ENCODE results near the gene KRTAP5-6.
"Not testable (repeated sequence)": the region's sequence is repeated elsewhere in the genome, so short reads cannot be mapped to it uniquely, and the experiment has no call there.

Gene KRTAP5-6

DNA sequence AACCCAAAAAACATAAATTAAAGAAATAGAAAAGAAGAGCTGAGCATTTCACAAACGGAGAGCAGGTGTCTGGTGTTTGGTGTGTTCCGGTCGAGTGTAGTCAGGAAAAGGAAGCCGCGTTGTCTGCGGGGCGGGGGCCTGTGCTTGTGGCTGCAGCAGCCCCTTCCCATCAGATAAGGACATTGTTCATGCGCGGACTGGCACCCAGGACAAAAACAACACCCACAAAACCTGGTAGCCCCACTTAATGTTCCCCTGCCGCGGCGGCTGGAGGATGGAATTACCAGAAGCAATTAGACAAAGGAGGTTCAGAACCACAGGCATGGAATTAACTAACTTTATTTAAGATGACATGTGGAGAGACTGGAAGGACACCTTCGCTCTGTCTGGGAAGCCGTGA, 37.5 kb upstream of the KRTAP5-6 start:
- Histone ChIP-seq H3K36me3 (no peaks in the 10 kb centered on the region), H3K27ac (no peak overlapping the region), H3K9me3 (no peaks in the 10 kb centered on the region), H3K4me3 (no peak overlapping the region), H3K27me3 (peaks cover 0 to 23% of the 10 kb centered on the region in 2 donors), H3K4me1 (no peaks in the 10 kb centered on the region)
- intact Hi-C loops (cut with DNase I; ENCODE audit: low total_unique reads): loop anchor here (10.0 kb wide), 1 partner anchor 495 kb away; no protein-coding TSS in a partner anchor
- DNase-seq: no peak
- TF ChIP-seq, protein P1, sequence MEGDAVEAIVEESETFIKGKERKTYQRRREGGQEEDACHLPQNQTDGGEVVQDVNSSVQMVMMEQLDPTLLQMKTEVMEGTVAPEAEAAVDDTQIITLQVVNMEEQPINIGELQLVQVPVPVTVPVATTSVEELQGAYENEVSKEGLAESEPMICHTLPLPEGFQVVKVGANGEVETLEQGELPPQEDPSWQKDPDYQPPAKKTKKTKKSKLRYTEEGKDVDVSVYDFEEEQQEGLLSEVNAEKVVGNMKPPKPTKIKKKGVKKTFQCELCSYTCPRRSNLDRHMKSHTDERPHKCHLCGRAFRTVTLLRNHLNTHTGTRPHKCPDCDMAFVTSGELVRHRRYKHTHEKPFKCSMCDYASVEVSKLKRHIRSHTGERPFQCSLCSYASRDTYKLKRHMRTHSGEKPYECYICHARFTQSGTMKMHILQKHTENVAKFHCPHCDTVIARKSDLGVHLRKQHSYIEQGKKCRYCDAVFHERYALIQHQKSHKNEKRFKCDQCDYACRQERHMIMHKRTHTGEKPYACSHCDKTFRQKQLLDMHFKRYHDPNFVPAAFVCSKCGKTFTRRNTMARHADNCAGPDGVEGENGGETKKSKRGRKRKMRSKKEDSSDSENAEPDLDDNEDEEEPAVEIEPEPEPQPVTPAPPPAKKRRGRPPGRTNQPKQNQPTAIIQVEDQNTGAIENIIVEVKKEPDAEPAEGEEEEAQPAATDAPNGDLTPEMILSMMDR (IDR thresholded peaks at IDR 0.05): no peak

DNA sequence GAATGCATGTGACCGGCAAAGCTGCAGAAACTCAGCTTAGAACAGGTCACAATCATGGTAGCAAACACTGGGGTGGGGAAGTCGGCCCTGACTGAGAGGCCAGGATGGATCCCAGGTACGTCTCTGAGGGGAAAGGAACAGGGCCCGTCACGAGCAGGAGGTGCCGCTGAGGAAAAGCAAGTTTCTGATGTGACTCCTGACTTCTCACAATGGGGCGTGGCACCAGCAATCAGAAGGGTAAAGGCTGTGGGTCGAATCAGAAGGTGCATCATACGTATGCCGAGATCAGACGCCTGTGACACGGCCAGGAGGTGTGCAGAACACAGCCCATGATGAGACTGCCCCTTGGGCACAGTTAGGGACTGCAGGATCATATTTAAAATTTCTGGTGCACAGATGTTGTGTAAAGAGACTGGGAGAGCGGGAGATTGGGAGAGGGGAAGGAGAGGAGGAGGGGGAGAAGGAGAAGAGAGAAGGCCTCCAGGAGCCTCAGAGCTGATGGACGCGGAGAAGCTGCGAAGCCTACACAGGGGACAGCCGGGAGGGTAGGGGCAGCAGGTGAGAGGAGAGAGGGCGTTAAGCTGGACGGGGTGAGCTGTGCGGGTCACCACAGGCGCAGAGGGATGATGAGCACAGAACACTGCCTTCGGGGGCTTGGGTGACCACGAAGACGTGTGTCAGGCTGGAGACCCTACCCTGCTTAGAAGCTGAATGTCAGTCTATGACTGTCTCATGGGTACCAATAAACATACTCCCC, 36.7 kb upstream of the KRTAP5-6 start:
- DNase-seq: peak in 1 of 2 donors; percentile 47
- H3K4me1 ChIP-seq: no peaks in the 10 kb centered on the region
- peaks cover 0 to 15% of the 10 kb centered on the region in 2 donors for H3K27me3 ChIP-seq
- no peak overlapping the region for H3K27ac ChIP-seq
- no peaks in the 10 kb centered on the region for H3K36me3 ChIP-seq
- TF ChIP-seq, protein P1 (IDR thresholded peaks at IDR 0.05): no peak
- intact Hi-C loops (cut with DNase I; ENCODE audit: low total_unique reads): no loop called here
- H3K4me3 ChIP-seq: no peak overlapping the region
- H3K9me3 ChIP-seq: no peaks in the 10 kb centered on the region

DNA sequence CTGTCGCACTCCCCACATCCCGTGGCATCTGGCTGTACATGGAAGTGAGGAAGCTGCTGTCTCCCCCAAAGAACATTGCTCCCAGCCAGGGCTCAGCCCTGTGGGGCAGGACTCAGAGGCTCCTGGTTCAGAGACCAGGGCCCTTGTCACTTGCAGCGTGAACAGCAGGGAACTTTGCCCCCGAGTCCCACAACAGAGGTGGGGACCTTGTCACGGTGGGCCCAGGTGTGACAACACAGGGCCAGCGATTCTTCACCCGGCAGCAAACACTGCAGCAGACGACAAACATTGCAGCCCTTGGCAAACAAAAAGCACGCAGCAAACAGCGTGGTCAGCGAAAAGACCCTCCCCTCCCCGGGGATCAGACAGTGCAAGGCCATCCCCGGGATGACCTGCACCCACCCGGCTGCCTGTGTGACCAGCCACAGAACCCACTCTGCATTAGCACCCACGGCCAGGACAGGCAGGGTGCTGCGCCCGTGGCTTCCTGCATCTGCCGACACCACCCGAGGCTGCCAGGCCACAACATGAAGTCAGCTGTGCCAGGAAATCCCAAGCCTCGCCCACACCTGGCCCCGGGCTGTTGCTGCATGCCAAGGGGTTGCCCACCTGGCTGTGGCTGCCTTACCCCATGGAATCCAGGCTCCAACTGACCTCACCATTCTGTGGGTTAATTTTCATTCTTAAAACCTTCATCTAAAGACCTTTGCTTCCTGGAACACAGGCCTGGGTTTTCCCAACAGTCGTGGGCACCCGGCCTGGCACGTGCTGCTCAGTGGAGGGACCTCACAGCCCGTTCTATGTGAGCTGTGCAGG, 35.3 kb upstream of the KRTAP5-6 start:
- H3K4me3 ChIP-seq; H3K36me3 ChIP-seq; H3K27me3 ChIP-seq; intact Hi-C loops (cut with DNase I; ENCODE audit: low total_unique reads); H3K9me3 ChIP-seq; H3K4me1 ChIP-seq; H3K27ac ChIP-seq: not testable (repeated sequence)
- DNase-seq: peak; percentile 2 to 53

DNA sequence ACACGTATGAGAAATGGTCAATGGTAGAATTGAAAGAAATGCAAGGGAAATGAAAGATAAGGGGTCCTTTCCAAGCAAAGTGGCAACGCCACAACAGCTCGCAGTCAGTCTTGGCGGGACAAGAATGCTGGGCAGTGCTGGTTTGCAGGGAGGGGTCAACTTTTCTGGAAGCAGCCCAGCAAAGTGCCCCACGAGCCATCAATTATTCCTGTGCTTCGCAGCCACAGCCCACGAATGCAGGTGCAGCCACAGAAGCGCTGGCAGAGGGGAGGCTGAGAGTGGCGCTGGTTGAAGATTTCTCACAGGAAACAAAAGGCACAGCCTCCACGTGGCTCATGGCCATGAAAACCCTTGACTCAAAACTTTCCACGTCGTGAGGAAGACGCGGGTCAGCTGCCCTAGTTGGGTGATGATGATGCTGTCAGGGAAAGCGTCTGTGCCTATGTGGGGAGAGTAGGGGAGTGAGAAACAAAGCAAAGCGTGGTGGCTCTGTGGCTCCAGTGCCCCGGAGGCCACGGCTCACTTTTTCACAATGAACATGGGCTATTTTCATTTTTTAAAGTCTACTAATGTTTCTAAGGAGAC, 34.2 kb upstream of the KRTAP5-6 start:
- peaks cover 0 to 12% of the 10 kb centered on the region in 2 donors for H3K27me3 ChIP-seq
- H3K36me3 ChIP-seq; H3K4me3 ChIP-seq; H3K4me1 ChIP-seq; intact Hi-C loops (cut with DNase I; ENCODE audit: low total_unique reads); DNase-seq; H3K9me3 ChIP-seq; H3K27ac ChIP-seq: not testable (repeated sequence)

DNA sequence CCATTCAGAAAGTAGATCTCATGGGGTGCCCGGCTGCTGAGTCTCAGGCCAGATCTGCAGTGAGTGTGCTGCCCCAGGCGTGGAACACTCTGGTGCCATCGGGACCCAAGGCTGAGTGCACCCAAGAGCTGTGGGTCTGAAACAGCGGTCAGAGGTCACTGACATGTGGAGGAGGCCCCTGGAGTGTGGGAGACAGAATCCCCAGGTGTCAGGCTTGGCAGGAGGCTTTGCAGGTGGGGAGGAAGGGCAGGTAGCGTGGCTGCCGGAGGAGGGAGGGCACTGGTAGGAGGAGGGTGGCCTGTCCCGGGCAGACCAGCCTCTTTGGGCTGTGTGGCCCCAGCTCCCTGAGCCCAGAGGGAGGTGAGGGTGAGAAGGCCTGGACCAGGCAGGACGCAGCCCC, 31.7 kb upstream of the KRTAP5-6 start:
- Histone ChIP-seq H3K27ac (no peak overlapping the region), H3K9me3 (no peaks in the 10 kb centered on the region), H3K36me3 (no peaks in the 10 kb centered on the region), H3K27me3 (peaks cover 0 to 34% of the 10 kb centered on the region in 2 donors), H3K4me1 (no peaks in the 10 kb centered on the region), H3K4me3 (no peak overlapping the region)
- TF ChIP-seq, protein P1 (IDR thresholded peaks at IDR 0.05): no peak
- intact Hi-C loops (cut with DNase I; ENCODE audit: low total_unique reads): no loop called here
- no peak for DNase-seq

DNA sequence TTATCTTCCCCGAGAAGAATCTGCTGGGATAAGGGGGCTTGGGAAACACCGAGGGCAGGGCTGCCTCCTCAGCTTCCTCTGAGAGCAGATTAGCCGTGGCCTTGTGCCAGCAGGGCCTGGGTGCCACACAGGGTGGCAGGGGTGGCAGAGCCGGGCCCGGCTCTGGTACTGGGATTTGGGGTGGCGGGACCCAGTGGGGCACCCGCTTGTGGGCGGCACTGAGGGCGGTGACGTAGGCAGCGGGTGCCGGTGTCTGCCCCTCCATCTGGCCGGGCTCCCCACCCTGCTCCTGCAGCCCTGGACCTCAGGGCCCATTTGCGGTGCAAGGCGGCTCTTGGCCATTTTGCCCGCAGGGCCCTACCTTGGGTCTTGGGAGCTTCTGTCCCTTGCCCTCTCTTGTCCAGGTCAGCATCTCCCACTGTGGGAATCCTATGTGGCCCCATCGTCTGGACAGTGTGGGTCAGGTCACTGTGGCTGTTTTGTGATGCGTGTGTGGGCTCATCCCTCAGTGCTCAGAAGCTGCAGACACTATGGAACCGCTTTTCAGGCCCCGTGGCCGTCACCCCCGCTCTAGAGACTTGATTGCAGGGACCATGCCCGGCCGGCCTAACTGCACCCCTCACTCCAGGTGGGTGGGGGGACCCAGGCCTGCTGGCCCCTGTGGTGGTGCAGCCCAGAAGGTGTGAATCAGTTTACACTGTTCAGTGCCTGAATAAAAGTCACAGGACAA, 29.7 kb upstream of the KRTAP5-6 start:
- Histone ChIP-seq H3K27me3 (peaks cover 0 to 31% of the 10 kb centered on the region in 2 donors), H3K27ac (no peak overlapping the region), H3K9me3 (no peaks in the 10 kb centered on the region), H3K36me3 (no peaks in the 10 kb centered on the region), H3K4me3 (no peak overlapping the region), H3K4me1 (no peaks in the 10 kb centered on the region)
- TF ChIP-seq, protein P1 (IDR thresholded peaks at IDR 0.05): no peak
- no peak for DNase-seq
- intact Hi-C loops (cut with DNase I; ENCODE audit: low total_unique reads): no loop called here
